Stimulated activated CD8-positive, alpha-beta memory T cell treated with anti-CD3 and anti-CD28 coated beads, Interleukin-4, amount 100 ng/mL, for 1 hour (primary cell): ENCODE data around the gene TMEM116.
"Not testable (repeated sequence)": the region's sequence is repeated elsewhere in the genome, so short reads cannot be mapped to it uniquely, and the experiment has no call there.

ENCODE experiments used
- DNase-seq, 2 donors: peaks; one replicate each; pipeline ENCODE4 v3.0.0-alpha.2; 2020; ENCODE audit warnings: low read depth in 2 of 2, low spot score in 1 of 2

Gene TMEM116

GRCh38 chr12:111980598-111980997 is 32.4 kb downstream of the TMEM116 start:
- no peak for DNase-seq

GRCh38 chr12:111978545-111978944 is 34.4 kb downstream of the TMEM116 start:
- no peak for DNase-seq

DNA sequence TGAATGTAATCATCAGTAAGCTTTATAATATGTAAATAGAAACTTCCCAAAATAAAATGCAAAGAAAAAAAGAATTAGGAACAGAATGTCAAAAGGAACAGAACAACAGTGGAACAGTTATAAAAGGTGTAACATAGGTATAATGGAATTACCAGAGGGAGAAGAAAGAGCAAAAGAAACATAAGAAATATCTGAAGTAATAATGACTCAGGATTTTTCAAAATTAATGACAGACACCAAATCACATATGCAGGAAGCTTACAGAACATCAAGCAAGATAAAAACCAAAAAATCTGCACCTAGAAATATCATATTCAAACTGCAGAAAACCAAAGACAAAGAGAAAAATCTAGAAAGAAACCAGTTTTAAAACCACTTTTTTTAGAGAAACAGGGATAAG is 36.1 kb downstream of the TMEM116 start:
- DNase-seq: no peak

DNA sequence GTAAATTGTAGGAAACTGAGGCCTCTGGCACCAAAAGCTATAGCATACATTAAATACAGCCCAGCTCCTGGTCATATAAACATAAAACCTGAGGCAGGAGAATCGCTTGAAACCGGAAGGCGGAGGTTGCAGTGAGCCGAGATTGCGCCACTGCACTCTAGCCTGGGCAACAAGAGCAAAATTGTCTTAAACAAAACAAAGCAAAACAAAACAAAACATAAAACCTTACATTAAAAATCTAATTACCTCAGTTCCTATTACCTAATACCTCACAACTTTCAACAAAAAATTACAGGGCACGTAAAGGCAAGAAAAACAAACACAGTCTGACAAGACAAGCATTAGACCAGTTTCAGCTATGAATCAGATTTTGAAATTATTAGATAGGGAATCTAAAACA is 36.7 kb downstream of the TMEM116 start:
- no peak for DNase-seq

GRCh38 chr12:111975161-111975931 is 37.6 kb downstream of the TMEM116 start:
- DNase-seq: no peak

DNA sequence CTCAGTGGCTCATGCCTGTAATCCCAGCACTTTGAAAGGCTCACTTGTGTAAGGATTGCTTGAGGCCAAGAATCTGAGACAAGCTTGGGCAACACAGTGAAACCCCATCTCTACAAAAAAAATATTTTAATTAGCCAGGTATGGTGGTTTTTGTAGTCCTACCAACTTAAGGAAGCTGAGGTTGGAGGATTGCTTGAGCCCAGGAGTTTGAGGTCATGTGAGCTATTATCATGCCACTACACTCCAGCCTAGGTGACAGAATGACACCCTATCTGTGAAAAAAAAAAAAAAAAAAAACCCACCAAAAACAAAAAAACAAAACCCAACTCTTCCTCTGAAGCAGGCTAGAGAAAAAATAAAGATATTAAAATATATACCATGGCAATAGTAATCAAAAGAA is 41.2 kb downstream of the TMEM116 start:
- no peak for DNase-seq

GRCh38 chr12:111964935-111965334 is 48.0 kb downstream of the TMEM116 start:
- DNase-seq: no peak

DNA sequence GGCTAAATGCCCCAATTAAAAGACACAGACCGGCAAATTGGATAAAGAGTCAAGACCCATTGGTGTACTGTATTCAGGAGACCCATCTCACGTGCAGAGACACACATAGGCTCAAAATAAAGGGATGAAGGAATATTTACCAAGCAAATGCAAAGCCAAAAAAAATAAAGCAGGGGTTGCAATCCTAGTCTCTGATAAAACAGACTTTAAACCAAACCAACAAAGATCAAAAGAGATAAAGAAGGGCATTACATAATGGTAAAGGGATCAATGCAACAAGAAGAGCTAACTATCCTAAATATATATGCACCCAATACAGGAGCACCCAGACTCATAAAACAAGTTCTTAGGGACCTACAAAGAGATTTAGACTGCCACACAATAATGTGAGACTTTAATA is 53.4 kb downstream of the TMEM116 start:
- DNase-seq: not testable (repeated sequence)

DNA sequence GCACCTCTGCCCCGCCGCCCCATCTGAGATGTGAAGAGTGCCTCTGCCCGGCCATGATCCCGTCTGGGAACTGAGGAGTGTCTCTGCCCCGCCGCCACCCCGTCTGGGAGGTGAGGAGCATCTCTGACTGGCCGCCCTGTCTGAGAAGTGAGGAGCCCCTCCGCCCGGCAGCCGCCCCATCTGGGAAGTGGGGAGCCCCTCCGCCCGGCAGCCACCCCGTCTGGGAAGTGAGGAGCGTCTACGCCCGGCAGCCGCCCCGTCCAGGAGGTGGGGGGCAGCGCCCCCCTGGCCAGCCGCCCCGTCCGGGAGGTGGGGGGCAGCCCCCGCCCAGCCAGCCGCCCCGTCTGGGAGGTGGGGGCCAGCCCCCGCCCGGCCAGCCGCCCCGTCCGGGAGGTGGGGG is 55.7 kb downstream of the TMEM116 start:
- not testable (repeated sequence) for DNase-seq

DNA sequence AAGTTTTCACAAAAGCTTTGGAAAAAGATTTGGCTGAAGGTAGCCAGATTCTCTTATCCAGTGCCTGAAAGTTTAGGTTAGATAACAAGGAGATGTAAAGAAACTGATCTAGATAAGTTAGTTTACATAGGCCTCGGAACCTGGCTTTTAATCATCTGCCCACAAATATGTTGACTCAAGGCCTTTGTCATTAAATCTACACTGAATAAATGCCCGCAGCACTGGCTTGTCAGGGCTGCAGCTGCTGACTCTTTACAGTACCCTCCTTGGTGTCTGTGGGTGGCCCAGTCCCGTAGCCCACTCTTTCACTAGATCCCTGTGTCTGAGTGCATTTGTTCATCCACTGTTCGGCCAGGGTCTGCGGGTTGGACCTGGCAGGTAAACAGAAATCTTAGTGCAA is 58.0 kb downstream of the TMEM116 start:
- DNase-seq: no peak

DNA sequence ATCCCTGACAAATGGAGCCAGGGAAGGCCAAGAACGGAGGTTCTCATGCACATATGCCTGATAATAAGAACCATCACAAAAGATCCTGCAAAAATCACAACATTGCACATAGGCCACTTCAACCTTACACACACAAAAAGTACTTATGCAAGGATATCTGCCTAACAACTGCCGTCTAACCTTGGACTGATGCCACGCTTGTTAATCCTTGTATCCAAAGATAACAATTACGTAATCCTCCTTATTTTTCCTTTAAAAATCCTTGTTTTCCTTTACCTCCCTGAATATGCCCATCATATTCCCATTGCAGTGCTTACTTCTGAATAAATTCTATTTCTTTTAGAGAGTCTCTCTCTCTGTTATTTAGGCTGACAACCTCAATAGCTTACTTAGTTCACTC is 59.5 kb downstream of the TMEM116 start:
- no peak for DNase-seq

- DNase-seq: not testable (repeated sequence)
Measured at GRCh38 chr12:111952084-111952787, 60.7 kb downstream of the TMEM116 start.

- not testable (repeated sequence) for DNase-seq
Measured at GRCh38 chr12:111950961-111951676, 61.8 kb downstream of the TMEM116 start.

DNA sequence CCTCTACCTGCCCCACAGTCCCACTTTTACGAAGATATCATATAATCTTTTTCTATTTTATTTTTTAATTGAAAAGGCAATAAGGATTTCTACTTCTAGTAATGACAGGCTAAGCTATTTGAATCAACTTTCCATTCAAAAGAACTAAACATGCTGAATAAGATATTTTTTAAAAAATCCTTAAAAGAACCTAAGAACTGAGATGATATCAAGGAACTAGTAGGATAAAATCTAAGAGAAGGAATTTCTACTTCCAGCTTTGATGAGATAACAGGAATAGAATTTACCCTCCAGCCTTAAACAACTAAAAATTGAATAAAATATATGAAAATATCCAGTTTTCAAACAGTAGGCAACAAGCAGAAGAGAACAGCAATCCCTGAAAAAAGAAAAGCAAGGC is 69.0 kb downstream of the TMEM116 start:
- no peak for DNase-seq

- no peak for DNase-seq
Measured at GRCh38 chr12:111942557-111942956, 70.4 kb downstream of the TMEM116 start.

DNA sequence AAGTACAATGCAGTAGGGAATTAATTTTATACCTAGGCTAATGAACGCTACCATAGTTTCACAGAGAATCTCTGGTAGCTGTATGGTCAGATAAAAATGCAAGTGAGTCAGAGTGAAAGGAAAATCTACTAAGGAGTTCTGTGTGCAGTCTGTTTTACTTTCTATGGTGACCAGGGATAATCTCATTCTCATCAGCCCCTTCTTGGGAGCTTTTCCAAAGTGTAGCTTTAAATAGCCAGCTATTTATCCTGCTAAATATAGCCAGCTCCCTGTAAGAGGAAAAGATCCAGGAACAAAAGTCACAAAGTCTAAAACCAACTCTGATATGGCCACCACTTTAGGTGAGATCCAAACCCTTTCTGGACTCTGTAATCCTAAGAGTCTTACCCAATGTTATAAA is 75.5 kb downstream of the TMEM116 start:
- DNase-seq: no peak

DNA sequence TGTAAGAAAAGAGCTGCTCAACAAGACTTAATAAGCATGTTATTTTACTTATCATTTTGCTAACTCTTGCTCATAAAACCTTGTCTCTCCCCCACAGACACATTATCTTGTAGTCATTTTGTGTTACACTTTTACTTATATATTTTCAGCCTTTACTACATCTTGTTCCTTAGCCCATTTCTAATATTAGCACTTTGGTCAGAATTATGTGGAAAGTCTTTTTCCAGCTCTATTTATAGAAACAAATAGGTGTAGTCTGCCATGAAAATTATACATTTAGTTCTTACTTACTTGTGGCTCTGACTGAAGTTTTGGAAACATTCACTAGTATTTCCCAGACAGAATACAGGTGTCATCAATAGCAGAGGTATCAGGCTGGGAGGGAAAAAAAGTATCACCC is 76.1 kb downstream of the TMEM116 start:
- DNase-seq: no peak

DNA sequence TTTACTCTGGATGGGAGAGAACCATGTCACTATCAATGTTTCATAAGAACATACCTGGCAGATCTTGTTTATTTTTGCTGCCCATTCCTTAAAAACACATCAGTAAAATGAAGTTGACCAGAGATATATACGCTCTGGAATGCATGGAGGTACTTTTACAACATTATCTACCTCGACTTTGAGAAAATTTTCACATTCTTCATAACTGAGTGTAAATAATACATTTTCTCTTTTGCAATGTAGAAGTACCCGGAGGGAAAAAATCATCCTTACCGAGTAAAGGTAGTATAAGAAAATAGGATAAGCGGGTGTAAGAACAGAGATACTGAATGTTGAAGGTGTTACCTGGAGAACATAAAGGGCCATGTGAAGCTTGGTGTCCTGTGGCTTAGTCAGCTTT is 80.7 kb downstream of the TMEM116 start:
- no peak for DNase-seq

DNA sequence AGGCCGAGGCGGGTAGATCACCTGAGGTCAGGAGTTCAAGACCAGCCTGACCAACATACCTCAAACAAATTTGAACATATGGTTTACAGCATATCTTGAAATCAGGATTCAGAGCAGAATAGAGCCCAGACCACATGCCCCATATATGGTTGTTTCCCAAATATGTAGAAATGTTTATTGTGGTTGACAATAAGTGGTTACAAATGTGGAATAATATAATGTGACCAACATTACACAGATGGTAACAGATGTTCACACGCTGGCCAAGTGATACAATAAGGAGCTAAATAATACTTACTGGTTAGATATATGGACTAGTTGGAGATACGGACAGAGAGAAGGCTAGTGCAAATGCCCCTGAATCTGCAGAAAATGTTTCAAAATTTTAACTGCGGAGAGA is 85.6 kb downstream of the TMEM116 start:
- no peak for DNase-seq

DNA sequence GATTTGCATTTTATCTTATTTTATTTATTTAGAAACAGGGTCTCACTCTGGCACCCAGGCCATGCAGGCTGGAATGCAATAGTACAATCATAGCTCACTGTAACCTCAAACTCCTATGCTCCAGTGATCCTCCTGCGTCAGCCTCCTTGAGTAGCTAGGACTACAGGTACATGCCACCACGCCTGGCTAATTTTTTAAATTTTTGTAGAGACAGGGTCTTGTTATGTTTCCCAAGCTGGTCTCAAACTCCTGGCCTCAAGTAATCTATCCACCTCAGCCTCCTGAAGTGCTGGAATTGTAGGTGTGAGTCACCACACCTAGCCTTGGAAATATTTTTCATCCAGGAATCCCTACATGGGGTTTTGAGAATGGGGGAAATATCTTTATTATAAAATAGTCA is 86.3 kb downstream of the TMEM116 start:
- DNase-seq: no peak

GRCh38 chr12:111925171-111925570 is 87.8 kb downstream of the TMEM116 start:
- DNase-seq: no peak

DNA sequence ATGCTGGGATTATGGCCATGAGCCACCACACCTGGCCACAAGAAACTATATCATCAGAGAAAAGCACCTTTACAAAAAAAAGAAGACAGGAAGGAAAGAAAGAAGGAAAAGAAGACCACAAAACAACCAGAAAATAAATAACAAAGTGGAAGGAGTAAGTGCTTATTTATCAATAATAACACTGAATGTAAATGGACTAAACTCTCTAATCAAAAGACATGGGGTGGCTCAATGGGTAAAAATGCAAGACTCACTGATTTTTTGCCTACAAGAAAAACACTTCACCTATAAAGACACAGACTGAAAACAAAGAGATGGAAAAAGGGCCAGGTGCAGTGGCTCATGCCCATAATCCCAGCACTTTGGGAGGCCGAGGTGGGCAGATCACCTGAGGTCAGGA is 105.2 kb downstream of the TMEM116 start:
- DNase-seq: no peak
